GM23338 (cell line): ENCODE measurements around the gene PCNX1. TPM values are rescaled to one million over a fixed set of nuclear protein-coding genes. Genes with fewer than 3 reads are reported as not detected.

Experiments
- ATAC-seq: fragments of 200-7000 bp; cut with Tn5 transposase; 3 replicates; pipeline ENCODE4 v1.9.1; 2020
- DNase-seq: peaks from one replicate; pipeline ENCODE4 v3.0.0-alpha.2; 2015; ENCODE audit warnings: low spot score
- H2AFZ ChIP-seq: fragments of 200-600 bp; sonication (generic); 2 replicates; pipeline ENCODE4 v1.8.0; 2016; ENCODE audit warnings: antibody characterized with exemption, mild to moderate bottlenecking, moderate library complexity
- H3F3A ChIP-seq: fragments of 200-600 bp; sonication (generic); replicated peaks from 2 replicates; pipeline ENCODE4 v1.8.0; 2017; ENCODE audit warnings: antibody characterized with exemption, mixed run types, low read depth
- H3K27ac ChIP-seq: fragments of 200-600 bp; sonication (generic); 2 replicates; pipeline ENCODE4 v1.6.1; 2016; ENCODE audit warnings: low read depth
- H3K27me3 ChIP-seq: fragments of 200-600 bp; sonication (generic); 2 replicates; pipeline ENCODE4 v1.8.0; 2016; ENCODE audit warnings: mild to moderate bottlenecking, mixed run types, moderate library complexity; ENCODE audit not compliant: insufficient read depth
- H3K36me3 ChIP-seq: fragments of 200-600 bp; sonication (generic); 2 replicates; pipeline ENCODE4 v1.8.0; 2016; ENCODE audit warnings: mild to moderate bottlenecking; ENCODE audit not compliant: insufficient read depth
- H3K4me1 ChIP-seq: fragments of 200-600 bp; sonication (generic); 2 replicates; pipeline ENCODE4 v1.8.0; 2016; ENCODE audit warnings: mild to moderate bottlenecking, moderate library complexity; ENCODE audit not compliant: insufficient read depth
- H3K4me2 ChIP-seq: fragments of 200-600 bp; sonication (generic); 2 replicates; pipeline ENCODE4 v1.7.1; 2017; ENCODE audit warnings: mixed run types
- H3K4me3 ChIP-seq: fragments of 200-600 bp; sonication (generic); 2 replicates; pipeline ENCODE4 v1.6.1; 2016; ENCODE audit warnings: mixed run types
- H3K79me2 ChIP-seq: fragments of 200-600 bp; sonication (generic); replicated peaks from 2 replicates; pipeline ENCODE4 v1.8.0; 2017; ENCODE audit warnings: mild to moderate bottlenecking; ENCODE audit not compliant: insufficient read depth
- H3K9me2 ChIP-seq: fragments of 200-600 bp; sonication (generic); 2 replicates; pipeline ENCODE4 v1.8.0; 2017; ENCODE audit not compliant: insufficient read depth
- H4K20me1 ChIP-seq: fragments of 200-600 bp; sonication (generic); replicated peaks from 2 replicates; pipeline ENCODE4 v1.8.0; 2017; ENCODE audit warnings: mild to moderate bottlenecking; ENCODE audit not compliant: insufficient read depth
- H3K27ac Mint-ChIP-seq: 2 replicates; pipeline ENCODE4 v1.8.0; 2020; ENCODE audit warnings: inconsistent platforms, mild to moderate bottlenecking, moderate library complexity, mixed read lengths
- H3K27me3 Mint-ChIP-seq: 3 replicates; pipeline ENCODE4 v1.8.0; 2022; ENCODE audit warnings: low read depth, mild to moderate bottlenecking, moderate library complexity, mixed read lengths, inconsistent platforms; ENCODE audit not compliant: insufficient read depth, poor library complexity
- H3K36me3 Mint-ChIP-seq: 3 replicates; pipeline ENCODE4 v1.8.0; 2021; ENCODE audit warnings: low read depth, mild to moderate bottlenecking, inconsistent platforms, moderate library complexity, mixed read lengths
- H3K4me1 Mint-ChIP-seq: 3 replicates; pipeline ENCODE4 v1.8.0; 2020; ENCODE audit warnings: mild to moderate bottlenecking, inconsistent platforms, mixed read lengths
- H3K4me3 Mint-ChIP-seq: 3 replicates; pipeline ENCODE4 v1.8.0; 2021; ENCODE audit warnings: moderate library complexity, mild to moderate bottlenecking, inconsistent platforms, mixed read lengths
- H3K9me3 Mint-ChIP-seq: 3 replicates; pipeline ENCODE4 v1.8.0; 2020; ENCODE audit warnings: moderate library complexity, mild to moderate bottlenecking, inconsistent platforms, mixed read lengths
- EZH2phosphoT487 ChIP-seq: fragments of 200-600 bp; sonication (generic); IDR thresholded peaks from one replicate; pipeline ENCODE4 v1.8.1; 2018; ENCODE audit warnings: antibody characterized with exemption; ENCODE audit not compliant: unreplicated experiment
- JUNB ChIP-seq: IDR thresholded peaks from one replicate; pipeline ENCODE4 v1.6.1; 2016; ENCODE audit warnings: antibody characterized with exemption; ENCODE audit not compliant: unreplicated experiment
- NANOG ChIP-seq: IDR thresholded peaks from 2 replicates; pipeline ENCODE4 v1.6.1; 2016; ENCODE audit warnings: antibody characterized with exemption, borderline replicate concordance
- POLR2AphosphoS5 ChIP-seq: IDR thresholded peaks from 2 replicates; pipeline ENCODE4 v1.6.1; 2016; ENCODE audit warnings: antibody characterized with exemption, low read depth
- STAT1 ChIP-seq: IDR thresholded peaks from one replicate; pipeline ENCODE4 v1.6.1; 2016; ENCODE audit warnings: antibody characterized with exemption; ENCODE audit not compliant: unreplicated experiment
- ZNF331 ChIP-seq: fragments of 250-450 bp; sonication (Bioruptor Pico); IDR thresholded peaks from 2 replicates; pipeline ENCODE4 v1.5.0; 2020; ENCODE audit warnings: low read depth, mild to moderate bottlenecking, moderate library complexity
- polyA plus RNA-seq: library from polyadenylated mRNA; unstranded; fragments of >200 nt; fragmentation: Nextera tagmentation; extraction: Ambion mirVana; gene quantifications from 2 replicates; pipeline ENCODE4 v1.2.1, GENCODE V29; 2016
- total RNA-seq: library from RNA; depleted of rRNA; stranded (reverse); fragments of >200 nt; shearing (Covaris generic); gene quantifications from 2 replicates; pipeline ENCODE4 v1.2.3, GENCODE V29; 2014
- TF ChIP-seq, protein P1 (sequence below), 2 experiments: fragments of 200-600 bp in 1 of 2; sonication (generic) in 1 of 2; conservative IDR thresholded peaks; 2 replicates each; pipeline versions ENCODE4 v1.5.1 to v1.6.1; 2016 to 2017; ENCODE audit warnings: antibody characterized with exemption in 2 of 2, low read depth in 2 of 2, mild to moderate bottlenecking in 2 of 2, moderate library complexity in 1 of 2
- TF ChIP-seq, protein P2 (sequence below): fragments of 250-450 bp; sonication (Bioruptor Pico); IDR thresholded peaks from 2 replicates; pipeline ENCODE4 v1.5.0; 2020; ENCODE audit warnings: mild to moderate bottlenecking, moderate library complexity
- TF ChIP-seq, protein P3 (sequence below): IDR thresholded peaks from 2 replicates; pipeline ENCODE4 v1.6.1; 2016; ENCODE audit warnings: antibody characterized with exemption
- TF ChIP-seq, protein P4 (sequence below): IDR thresholded peaks from one replicate; pipeline ENCODE4 v1.6.1; 2018; ENCODE audit warnings: antibody characterized with exemption; ENCODE audit not compliant: unreplicated experiment

The PCNX1 gene
- total and polyA plus RNA-seq, 2 experiments from 2014 or later = 19.4 to 53.1 TPM

DNA sequence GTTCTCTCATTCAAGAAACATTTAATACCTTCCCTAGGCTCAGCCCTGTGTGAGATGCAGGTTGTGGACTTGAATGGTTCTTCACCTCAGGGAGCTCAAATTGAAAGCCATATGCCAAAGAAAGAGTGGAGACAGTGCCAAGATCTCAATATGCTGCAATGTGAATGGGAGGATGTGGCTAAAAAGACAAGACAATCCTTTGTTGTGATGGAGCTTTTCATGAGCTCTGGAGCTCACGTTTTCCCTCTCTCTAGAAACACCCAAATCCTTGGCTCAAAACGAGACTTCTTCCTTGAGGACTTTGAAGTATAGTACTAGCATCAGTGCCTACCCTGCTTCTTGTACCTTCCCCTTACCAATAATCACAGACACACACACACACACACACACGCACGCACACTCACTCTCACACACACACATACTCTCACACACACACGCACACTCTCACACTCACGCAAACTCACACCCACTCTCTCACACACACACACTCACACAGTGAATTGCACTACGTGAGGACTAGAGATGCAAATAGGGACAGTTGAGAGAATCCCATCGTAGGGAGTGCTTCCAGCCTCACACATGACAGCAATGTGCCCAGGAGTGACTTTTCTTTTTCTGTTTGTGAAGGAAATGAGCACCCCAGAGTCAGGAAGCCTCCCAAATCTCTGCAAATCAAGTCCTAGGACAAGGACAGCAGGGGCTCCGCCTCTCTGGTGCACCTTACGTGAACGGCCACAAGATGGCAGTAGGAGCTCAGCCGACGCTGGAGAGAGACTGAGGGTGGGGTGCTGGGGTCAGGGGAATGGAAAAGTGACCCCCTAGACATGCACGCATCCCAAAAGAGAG, 231.4 kb downstream of the PCNX1 start (continued):
- TF ChIP-seq, protein P1, sequence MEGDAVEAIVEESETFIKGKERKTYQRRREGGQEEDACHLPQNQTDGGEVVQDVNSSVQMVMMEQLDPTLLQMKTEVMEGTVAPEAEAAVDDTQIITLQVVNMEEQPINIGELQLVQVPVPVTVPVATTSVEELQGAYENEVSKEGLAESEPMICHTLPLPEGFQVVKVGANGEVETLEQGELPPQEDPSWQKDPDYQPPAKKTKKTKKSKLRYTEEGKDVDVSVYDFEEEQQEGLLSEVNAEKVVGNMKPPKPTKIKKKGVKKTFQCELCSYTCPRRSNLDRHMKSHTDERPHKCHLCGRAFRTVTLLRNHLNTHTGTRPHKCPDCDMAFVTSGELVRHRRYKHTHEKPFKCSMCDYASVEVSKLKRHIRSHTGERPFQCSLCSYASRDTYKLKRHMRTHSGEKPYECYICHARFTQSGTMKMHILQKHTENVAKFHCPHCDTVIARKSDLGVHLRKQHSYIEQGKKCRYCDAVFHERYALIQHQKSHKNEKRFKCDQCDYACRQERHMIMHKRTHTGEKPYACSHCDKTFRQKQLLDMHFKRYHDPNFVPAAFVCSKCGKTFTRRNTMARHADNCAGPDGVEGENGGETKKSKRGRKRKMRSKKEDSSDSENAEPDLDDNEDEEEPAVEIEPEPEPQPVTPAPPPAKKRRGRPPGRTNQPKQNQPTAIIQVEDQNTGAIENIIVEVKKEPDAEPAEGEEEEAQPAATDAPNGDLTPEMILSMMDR (conservative IDR thresholded peaks at IDR 0.05; ENCODE audit: low read depth in 2 of 2) = peak; percentile 92 to 98

DNA sequence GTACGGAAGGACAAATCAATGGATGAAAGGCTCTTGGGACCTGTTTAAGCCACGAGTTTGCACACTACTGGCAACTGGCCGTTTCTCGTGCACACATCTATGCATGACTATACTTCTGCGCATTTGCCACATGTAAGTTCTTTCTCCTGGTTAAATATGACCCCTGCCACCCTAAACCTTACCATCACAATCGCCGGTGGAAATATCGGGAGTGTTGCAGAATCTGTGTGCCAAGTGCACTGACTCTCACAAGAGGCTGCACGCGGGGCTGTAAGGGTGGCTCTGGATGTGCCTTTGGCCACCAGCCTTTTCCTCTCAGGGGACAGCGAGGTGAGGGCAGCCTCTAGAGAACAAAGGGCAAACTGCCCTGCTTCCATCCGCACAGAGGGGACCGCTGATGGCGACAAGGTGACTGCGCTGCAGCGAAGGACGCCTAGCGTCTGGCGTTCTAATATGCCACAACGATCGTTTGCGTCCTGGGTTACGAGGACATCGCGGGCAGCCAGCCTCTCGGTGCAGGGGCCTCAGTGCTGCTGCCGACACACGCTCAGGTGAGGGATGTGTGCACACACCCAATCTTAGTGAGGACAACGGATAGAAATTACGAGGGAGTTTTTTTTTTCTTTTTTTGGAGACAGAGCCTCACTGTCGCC, 232.2 kb downstream of the PCNX1 start:
- Histone ChIP-seq H3K4me3 (no peak overlapping the region), H2AFZ (peak overlapping the region; percentile 90), H4K20me1 (no peaks in the 10 kb centered on the region), H3K4me2 (no peak overlapping the region), H3K79me2 (no peaks in the 10 kb centered on the region), H3K27ac (no peak overlapping the region), H3K36me3 (no peaks in the 10 kb centered on the region), H3K4me1 (no peaks in the 10 kb centered on the region), H3F3A (no peaks in the 10 kb centered on the region), H3K9me2 (0 out of 2 replicates have a peak, but pooled peaks cover 7% of the 10 kb centered on the region), H3K27me3 (no peaks in the 10 kb centered on the region)
- peaks cover 13% of the 10 kb centered on the region for H3K9me3 Mint-ChIP-seq
- no peak overlapping the region; the same call in 1 of the 2 replicates for H3K27ac Mint-ChIP-seq
- ATAC-seq = peak; percentile 47
- DNase-seq = no peak
- H3K36me3 Mint-ChIP-seq = peaks cover 4% of the 10 kb centered on the region; the same call in 2 of the 3 replicates
- H3K4me3 Mint-ChIP-seq = no peak overlapping the region
- H3K4me1 Mint-ChIP-seq = peaks cover 10% of the 10 kb centered on the region; the same call in 2 of the 3 replicates
- H3K27me3 Mint-ChIP-seq = peaks cover 6% of the 10 kb centered on the region
- no peak for TF ChIP-seq STAT1
- no peak for TF ChIP-seq EZH2phosphoT487
- no peak for TF ChIP-seq JUNB
- no peak for TF ChIP-seq NANOG
- TF ChIP-seq, protein P2, sequence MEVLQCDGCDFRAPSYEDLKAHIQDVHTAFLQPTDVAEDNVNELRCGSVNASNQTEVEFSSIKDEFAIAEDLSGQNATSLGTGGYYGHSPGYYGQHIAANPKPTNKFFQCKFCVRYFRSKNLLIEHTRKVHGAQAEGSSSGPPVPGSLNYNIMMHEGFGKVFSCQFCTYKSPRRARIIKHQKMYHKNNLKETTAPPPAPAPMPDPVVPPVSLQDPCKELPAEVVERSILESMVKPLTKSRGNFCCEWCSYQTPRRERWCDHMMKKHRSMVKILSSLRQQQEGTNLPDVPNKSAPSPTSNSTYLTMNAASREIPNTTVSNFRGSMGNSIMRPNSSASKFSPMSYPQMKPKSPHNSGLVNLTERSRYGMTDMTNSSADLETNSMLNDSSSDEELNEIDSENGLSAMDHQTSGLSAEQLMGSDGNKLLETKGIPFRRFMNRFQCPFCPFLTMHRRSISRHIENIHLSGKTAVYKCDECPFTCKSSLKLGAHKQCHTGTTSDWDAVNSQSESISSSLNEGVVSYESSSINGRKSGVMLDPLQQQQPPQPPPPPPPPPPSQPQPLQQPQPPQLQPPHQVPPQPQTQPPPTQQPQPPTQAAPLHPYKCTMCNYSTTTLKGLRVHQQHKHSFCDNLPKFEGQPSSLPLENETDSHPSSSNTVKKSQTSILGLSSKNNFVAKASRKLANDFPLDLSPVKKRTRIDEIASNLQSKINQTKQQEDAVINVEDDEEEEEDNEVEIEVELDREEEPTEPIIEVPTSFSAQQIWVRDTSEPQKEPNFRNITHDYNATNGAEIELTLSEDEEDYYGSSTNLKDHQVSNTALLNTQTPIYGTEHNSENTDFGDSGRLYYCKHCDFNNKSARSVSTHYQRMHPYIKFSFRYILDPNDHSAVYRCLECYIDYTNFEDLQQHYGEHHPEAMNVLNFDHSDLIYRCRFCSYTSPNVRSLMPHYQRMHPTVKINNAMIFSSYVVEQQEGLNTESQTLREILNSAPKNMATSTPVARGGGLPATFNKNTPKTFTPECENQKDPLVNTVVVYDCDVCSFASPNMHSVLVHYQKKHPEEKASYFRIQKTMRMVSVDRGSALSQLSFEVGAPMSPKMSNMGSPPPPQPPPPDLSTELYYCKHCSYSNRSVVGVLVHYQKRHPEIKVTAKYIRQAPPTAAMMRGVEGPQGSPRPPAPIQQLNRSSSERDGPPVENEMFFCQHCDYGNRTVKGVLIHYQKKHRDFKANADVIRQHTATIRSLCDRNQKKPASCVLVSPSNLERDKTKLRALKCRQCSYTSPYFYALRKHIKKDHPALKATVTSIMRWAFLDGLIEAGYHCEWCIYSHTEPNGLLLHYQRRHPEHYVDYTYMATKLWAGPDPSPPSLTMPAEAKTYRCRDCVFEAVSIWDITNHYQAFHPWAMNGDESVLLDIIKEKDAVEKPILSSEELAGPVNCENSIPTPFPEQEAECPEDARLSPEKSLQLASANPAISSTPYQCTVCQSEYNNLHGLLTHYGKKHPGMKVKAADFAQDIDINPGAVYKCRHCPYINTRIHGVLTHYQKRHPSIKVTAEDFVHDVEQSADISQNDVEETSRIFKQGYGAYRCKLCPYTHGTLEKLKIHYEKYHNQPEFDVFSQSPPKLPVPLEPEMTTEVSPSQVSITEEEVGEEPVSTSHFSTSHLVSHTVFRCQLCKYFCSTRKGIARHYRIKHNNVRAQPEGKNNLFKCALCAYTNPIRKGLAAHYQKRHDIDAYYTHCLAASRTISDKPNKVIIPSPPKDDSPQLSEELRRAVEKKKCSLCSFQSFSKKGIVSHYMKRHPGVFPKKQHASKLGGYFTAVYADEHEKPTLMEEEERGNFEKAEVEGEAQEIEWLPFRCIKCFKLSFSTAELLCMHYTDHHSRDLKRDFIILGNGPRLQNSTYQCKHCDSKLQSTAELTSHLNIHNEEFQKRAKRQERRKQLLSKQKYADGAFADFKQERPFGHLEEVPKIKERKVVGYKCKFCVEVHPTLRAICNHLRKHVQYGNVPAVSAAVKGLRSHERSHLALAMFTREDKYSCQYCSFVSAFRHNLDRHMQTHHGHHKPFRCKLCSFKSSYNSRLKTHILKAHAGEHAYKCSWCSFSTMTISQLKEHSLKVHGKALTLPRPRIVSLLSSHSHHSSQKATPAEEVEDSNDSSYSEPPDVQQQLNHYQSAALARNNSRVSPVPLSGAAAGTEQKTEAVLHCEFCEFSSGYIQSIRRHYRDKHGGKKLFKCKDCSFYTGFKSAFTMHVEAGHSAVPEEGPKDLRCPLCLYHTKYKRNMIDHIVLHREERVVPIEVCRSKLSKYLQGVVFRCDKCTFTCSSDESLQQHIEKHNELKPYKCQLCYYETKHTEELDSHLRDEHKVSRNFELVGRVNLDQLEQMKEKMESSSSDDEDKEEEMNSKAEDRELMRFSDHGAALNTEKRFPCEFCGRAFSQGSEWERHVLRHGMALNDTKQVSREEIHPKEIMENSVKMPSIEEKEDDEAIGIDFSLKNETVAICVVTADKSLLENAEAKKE (CRISPR knock-in tag) = no peak
- no peak for TF ChIP-seq ZNF331 (CRISPR knock-in tag)
- TF ChIP-seq, protein P3, sequence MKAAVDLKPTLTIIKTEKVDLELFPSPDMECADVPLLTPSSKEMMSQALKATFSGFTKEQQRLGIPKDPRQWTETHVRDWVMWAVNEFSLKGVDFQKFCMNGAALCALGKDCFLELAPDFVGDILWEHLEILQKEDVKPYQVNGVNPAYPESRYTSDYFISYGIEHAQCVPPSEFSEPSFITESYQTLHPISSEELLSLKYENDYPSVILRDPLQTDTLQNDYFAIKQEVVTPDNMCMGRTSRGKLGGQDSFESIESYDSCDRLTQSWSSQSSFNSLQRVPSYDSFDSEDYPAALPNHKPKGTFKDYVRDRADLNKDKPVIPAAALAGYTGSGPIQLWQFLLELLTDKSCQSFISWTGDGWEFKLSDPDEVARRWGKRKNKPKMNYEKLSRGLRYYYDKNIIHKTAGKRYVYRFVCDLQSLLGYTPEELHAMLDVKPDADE = no peak
- no peak for TF ChIP-seq POLR2AphosphoS5
- TF ChIP-seq, protein P4, sequence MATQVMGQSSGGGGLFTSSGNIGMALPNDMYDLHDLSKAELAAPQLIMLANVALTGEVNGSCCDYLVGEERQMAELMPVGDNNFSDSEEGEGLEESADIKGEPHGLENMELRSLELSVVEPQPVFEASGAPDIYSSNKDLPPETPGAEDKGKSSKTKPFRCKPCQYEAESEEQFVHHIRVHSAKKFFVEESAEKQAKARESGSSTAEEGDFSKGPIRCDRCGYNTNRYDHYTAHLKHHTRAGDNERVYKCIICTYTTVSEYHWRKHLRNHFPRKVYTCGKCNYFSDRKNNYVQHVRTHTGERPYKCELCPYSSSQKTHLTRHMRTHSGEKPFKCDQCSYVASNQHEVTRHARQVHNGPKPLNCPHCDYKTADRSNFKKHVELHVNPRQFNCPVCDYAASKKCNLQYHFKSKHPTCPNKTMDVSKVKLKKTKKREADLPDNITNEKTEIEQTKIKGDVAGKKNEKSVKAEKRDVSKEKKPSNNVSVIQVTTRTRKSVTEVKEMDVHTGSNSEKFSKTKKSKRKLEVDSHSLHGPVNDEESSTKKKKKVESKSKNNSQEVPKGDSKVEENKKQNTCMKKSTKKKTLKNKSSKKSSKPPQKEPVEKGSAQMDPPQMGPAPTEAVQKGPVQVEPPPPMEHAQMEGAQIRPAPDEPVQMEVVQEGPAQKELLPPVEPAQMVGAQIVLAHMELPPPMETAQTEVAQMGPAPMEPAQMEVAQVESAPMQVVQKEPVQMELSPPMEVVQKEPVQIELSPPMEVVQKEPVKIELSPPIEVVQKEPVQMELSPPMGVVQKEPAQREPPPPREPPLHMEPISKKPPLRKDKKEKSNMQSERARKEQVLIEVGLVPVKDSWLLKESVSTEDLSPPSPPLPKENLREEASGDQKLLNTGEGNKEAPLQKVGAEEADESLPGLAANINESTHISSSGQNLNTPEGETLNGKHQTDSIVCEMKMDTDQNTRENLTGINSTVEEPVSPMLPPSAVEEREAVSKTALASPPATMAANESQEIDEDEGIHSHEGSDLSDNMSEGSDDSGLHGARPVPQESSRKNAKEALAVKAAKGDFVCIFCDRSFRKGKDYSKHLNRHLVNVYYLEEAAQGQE = no peak
